Ectodermal cell (in vitro differentiated cells): Measurements from ENCODE around the gene KCNQ1.

ENCODE experiments used
- H3K27ac ChIP-seq: 2 replicates; pipeline ENCODE4 v1.7.0; 2013; ENCODE audit warnings: mild to moderate bottlenecking, low read depth, low read length; ENCODE audit not compliant: insufficient read depth, poor library complexity, severe bottlenecking
- H3K27me3 ChIP-seq: 2 replicates; pipeline ENCODE4 v1.7.0; 2013; ENCODE audit warnings: mild to moderate bottlenecking, low read length; ENCODE audit not compliant: insufficient read depth, control insufficient read depth, poor library complexity, severe bottlenecking
- H3K36me3 ChIP-seq: one replicate; pipeline ENCODE4 v1.7.0; 2013; ENCODE audit warnings: low read length; ENCODE audit not compliant: control insufficient read depth, insufficient read depth
- H3K4me1 ChIP-seq: one replicate; pipeline ENCODE4 v1.7.0; 2013; ENCODE audit warnings: low read length; ENCODE audit not compliant: control insufficient read depth, insufficient read depth
- H3K4me3 ChIP-seq: 2 replicates; pipeline ENCODE4 v1.7.0; 2013; ENCODE audit warnings: low read depth, low read length, control low read depth; ENCODE audit not compliant: insufficient read depth
- H3K9me3 ChIP-seq: 2 replicates; pipeline ENCODE4 v1.7.0; 2013; ENCODE audit warnings: mild to moderate bottlenecking, low read length, moderate library complexity; ENCODE audit not compliant: control insufficient read depth
- WGBS, 2 experiments: methylation state at CpG; one replicate each; pipeline ENCODE4 v1.1.7; 2013; ENCODE audit warnings: missing lambda C conversion rate in 2 of 2; 5-methylcytosine and 5-hydroxymethylcytosine counted together

The KCNQ1 gene

DNA sequence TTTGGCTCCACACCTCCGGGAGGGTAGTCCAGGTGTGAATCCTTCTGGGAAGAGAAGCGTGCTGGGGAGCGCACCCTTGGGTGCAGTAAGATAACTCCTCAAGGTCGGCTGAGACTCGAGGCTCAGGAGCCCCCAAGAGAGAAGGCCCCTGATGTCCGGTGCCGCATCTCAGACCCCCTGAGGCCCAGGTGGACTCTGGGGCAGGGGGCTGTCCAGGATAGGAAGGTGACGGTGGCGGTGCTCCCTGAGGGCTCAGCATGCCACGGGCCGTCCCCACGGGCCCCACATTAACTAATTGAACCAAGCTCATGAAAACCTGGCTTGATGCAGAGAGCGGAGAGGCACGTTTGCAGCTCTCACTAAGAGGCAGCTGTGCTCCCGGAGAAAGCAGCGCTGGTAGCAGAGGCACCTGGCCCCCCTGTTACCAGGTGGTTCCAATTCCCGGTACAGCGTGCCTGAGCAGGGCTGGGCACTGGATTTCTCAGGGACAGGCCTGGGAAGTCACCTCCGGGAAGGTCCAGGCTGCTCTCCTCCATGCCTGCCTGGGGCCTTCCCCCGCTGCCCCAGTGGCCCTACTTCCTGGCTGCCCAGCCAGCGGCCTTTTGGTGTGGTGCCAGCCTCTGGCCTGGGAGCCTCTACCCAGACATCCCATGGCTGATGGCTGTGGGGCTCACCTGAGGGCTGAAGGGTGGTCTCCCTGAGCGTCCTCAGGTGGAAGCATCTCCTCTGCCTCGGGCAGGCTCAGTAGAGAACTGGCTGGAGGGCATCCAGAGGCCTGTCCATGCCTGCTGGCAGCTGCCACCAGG is 1.1 kb downstream of the KCNQ1 start:
- Histone ChIP-seq H3K27ac (no peak overlapping the region), H3K36me3 (no peaks in the 10 kb centered on the region), H3K4me1 (no peaks in the 10 kb centered on the region), H3K27me3 (peaks cover 96% of the 10 kb centered on the region), H3K9me3 (no peaks in the 10 kb centered on the region), H3K4me3 (no peak overlapping the region)
- WGBS, 2 experiments, result 78 to 79% methylated on average over 23 of the region's 23 CpGs

GRCh38 chr11:2446590-2447252 is 1.9 kb downstream of the KCNQ1 start:
- H3K27me3 ChIP-seq, result peaks cover 91% of the 10 kb centered on the region
- H3K4me3 ChIP-seq, result no peak overlapping the region
- H3K36me3 ChIP-seq, result no peaks in the 10 kb centered on the region
- no peak overlapping the region for H3K27ac ChIP-seq
- no peaks in the 10 kb centered on the region for H3K4me1 ChIP-seq
- H3K9me3 ChIP-seq, result no peaks in the 10 kb centered on the region
- WGBS, 2 experiments, result 89 to 90% methylated on average over 15 of the region's 15 CpGs

DNA sequence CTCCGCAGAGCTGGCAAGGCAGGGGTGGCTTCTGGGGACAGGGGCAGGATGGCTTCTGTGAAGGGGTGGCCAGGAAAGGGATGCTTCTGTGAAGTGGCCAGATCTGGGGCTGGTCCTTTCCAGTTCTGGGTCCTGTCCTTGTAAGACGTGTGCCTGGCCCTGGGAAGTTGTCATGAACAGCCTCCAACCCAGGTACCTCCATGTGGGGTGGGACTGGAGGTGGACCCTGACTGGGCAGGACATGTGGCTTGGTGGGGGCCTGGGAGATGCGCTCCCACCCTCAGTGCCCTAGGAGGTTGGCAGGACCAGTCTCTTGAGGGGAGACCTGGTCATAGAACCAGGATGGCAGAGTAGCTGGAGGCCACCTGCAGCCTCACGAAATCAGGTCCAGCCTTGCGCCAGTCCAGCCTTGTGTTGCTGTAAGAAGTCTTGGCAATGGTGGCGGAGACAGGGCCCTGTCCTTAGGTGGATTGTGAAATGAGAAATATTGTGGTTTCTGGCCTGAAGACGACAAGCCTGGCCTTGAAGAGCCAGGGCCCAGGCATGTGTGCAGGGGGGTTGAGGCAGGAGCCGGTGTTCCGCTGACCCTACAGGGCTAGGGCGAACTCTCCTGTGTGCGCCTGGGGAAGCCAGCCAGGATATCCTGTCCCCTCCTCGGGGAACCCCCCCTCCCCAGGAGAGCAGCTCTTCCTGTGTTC is 2.6 kb downstream of the KCNQ1 start:
- Histone ChIP-seq H3K27ac (no peak overlapping the region), H3K4me3 (no peak overlapping the region), H3K4me1 (no peaks in the 10 kb centered on the region), H3K9me3 (no peaks in the 10 kb centered on the region), H3K27me3 (peaks cover 84% of the 10 kb centered on the region), H3K36me3 (no peaks in the 10 kb centered on the region)
- WGBS, 2 experiments, result 88 to 92% methylated on average over 12 of the region's 12 CpGs

GRCh38 chr11:2447951-2448650 is 3.3 kb downstream of the KCNQ1 start:
- Histone ChIP-seq H3K27me3 (peaks cover 77% of the 10 kb centered on the region), H3K4me1 (no peaks in the 10 kb centered on the region), H3K9me3 (no peaks in the 10 kb centered on the region), H3K27ac (no peak overlapping the region), H3K36me3 (no peaks in the 10 kb centered on the region), H3K4me3 (no peak overlapping the region)
- 89 to 91% methylated on average over 10 of the region's 10 CpGs for WGBS, 2 experiments

GRCh38 chr11:2448661-2449547 is 4.1 kb downstream of the KCNQ1 start:
- H3K9me3 ChIP-seq, result no peaks in the 10 kb centered on the region
- H3K27ac ChIP-seq, result no peak overlapping the region
- H3K27me3 ChIP-seq, result peaks cover 69% of the 10 kb centered on the region
- 92 to 93% methylated on average over 21 of the region's 21 CpGs for WGBS, 2 experiments
- no peaks in the 10 kb centered on the region for H3K4me1 ChIP-seq
- no peaks in the 10 kb centered on the region for H3K36me3 ChIP-seq
- H3K4me3 ChIP-seq, result no peak overlapping the region

DNA sequence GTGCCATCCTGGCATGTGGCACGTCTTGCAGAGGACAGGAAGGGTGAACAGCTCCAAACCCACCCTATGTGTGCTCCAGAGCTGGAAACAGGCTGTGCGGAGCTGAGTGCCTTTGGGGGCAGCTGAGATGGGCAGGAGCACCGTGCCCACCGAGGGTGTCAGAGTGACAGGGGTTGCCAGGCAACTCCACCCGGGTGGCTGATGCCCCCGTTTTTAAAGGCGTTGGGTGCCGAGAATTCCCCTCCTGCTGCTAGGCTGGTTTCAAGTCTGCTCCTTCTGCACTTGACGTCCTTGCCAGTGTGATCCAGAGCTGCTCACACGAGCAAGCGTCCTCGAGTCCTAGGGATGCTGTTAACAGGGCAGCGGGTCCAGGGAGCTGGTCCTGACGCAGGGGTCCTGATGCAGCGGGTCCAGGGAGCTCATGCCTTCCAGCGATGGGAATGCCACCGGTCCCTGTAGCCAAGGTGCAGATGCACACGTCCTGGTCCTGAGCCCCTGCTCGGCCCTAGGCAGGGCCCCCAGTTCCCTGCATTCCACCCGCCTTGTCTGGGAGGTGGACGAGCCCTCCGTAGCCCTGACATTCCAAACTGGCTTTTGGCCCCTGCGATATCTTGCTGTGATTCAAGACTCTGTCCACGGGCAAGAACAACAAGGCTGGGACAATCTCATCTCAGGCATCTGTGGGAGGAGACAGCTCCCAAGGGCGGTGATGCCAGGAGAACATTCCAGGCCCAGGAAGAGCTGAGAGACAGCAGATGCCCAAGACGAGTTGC is 4.9 kb downstream of the KCNQ1 start:
- H3K27me3 ChIP-seq, result peaks cover 69% of the 10 kb centered on the region
- H3K36me3 ChIP-seq, result no peaks in the 10 kb centered on the region
- no peaks in the 10 kb centered on the region for H3K9me3 ChIP-seq
- 89% methylated on average over 26 of the region's 26 CpGs for WGBS, 2 experiments
- H3K4me3 ChIP-seq, result no peak overlapping the region
- no peaks in the 10 kb centered on the region for H3K4me1 ChIP-seq
- no peak overlapping the region for H3K27ac ChIP-seq

DNA sequence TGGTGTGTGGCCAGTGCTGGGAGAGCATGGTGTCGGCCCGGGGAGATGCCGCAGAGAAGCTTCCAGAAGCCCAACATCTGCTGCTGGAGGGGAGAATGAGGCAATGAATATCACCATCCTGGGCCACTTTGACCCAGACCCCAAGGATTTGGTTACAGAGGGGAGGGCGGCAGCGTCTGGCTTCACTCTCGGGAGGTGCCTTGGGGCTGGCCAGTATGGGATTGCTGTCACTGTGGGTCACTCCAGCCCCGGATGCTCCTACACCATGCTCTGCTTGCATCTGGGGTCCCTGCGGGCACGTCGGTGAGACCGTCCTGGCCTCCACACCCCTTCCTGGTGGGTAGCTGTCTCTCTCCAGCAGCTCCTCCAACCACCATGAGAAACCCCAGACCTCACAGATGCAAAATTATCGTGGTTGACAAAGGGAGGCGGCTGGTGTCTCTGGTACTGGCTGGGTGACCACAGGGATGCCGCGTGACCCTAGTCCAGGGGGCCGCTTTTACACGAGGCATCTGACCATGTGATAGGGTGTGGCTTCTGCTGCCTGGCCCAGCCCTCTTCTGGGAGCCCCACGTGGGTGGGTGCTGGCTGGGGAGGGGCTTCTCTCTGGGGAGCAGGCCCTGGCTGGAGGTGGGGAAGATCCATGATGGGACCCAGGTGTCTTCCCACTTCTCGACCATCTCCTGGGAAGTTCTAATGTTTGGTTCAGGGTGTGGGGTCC is 5.7 kb downstream of the KCNQ1 start:
- Histone ChIP-seq H3K4me1 (no peaks in the 10 kb centered on the region), H3K36me3 (no peaks in the 10 kb centered on the region), H3K9me3 (no peaks in the 10 kb centered on the region), H3K4me3 (no peak overlapping the region), H3K27ac (no peak overlapping the region), H3K27me3 (peaks cover 62% of the 10 kb centered on the region)
- WGBS, 2 experiments, result 90 to 92% methylated on average over 19 of the region's 19 CpGs

DNA sequence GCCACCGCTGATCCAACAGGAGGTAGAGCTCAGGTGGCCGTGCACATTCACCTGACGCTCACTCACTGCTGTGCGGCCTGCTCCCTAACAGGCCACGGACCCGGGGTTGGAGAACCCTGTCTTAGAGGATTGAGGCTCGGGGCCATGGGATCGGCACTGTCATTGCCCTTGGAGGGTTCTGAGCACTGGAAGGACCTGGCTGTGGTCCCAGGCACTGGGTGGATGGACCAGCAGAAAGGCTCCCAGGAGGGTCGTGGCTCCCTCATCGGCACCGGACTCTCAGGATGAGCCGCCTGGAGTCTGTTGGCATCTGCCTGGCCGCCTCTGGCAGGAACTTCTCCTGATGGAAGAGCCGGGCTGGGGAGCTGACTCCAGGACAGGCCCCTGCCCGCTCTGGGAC is 6.5 kb downstream of the KCNQ1 start:
- 96% methylated on average over 15 of the region's 15 CpGs for WGBS, 2 experiments
- peaks cover 57% of the 10 kb centered on the region for H3K27me3 ChIP-seq
- H3K9me3 ChIP-seq, result no peaks in the 10 kb centered on the region
- H3K4me1 ChIP-seq, result no peaks in the 10 kb centered on the region
- no peak overlapping the region for H3K4me3 ChIP-seq
- no peaks in the 10 kb centered on the region for H3K36me3 ChIP-seq
- no peak overlapping the region for H3K27ac ChIP-seq
